ENCODE data around the gene VPS11.

The VPS11 gene

GRCh38 chr11:119078675-119079420 is 11.2 kb downstream of the VPS11 start:
- no peak for DNase-seq (ENCODE audit: insufficient read length, low spot score)
- no peak for FAIRE-seq

GRCh38 chr11:119081682-119082260 is 14.2 kb downstream of the VPS11 start:
- FAIRE-seq, result no peak
- DNase-seq (ENCODE audit: insufficient read length, low spot score), result no peak

GRCh38 chr11:119084663-119085436 is 17.2 kb downstream of the VPS11 start, which contains the start of gene HMBS:
Gene HMBS, plus strand, starts transcription at chr11:119084881. Its CDS starts 153 bp downstream, at chr11:119085034.
- peak; percentile 98 for FAIRE-seq

GRCh38 chr11:119085437-119085847 is 17.8 kb downstream of the VPS11 start:
- no peak for FAIRE-seq

More at GRCh38 chr11:119084663-119085436, 17.2 kb downstream of the VPS11 start, which contains the start of gene HMBS:
- peak; percentile 94 for DNase-seq (ENCODE audit: insufficient read length, low spot score)

GRCh38 chr11:119087123-119087522 is 19.5 kb downstream of the VPS11 start:
- DNase-seq (ENCODE audit: insufficient read length, low spot score), result no peak
- no peak for FAIRE-seq

More at GRCh38 chr11:119085437-119085847, 17.8 kb downstream of the VPS11 start:
- no peak for DNase-seq (ENCODE audit: insufficient read length, low spot score)

- FAIRE-seq (no peak), DNase-seq (ENCODE audit: insufficient read length, low spot score) (no peak)
Measured at GRCh38 chr11:119087747-119088241, 20.2 kb downstream of the VPS11 start.

- DNase-seq (ENCODE audit: insufficient read length, low spot score) (no peak), FAIRE-seq (no peak)
Measured at GRCh38 chr11:119088406-119088805, 20.8 kb downstream of the VPS11 start.

- no peak for FAIRE-seq
- DNase-seq (ENCODE audit: insufficient read length, low spot score), result no peak
Measured at GRCh38 chr11:119089319-119089718, 21.7 kb downstream of the VPS11 start.

- FAIRE-seq (no peak), DNase-seq (ENCODE audit: insufficient read length, low spot score) (no peak)
Measured at GRCh38 chr11:119091178-119091577, 23.6 kb downstream of the VPS11 start.

GRCh38 chr11:119091966-119092879 is 24.6 kb downstream of the VPS11 start:
- no peak for FAIRE-seq

GRCh38 chr11:119092880-119093842 is 25.5 kb downstream of the VPS11 start:
- DNase-seq (ENCODE audit: insufficient read length, low spot score) (no peak), FAIRE-seq (peak; percentile 26)

More at GRCh38 chr11:119091966-119092879, 24.6 kb downstream of the VPS11 start:
- DNase-seq (ENCODE audit: insufficient read length, low spot score), result no peak

GRCh38 chr11:119093942-119094815 is 26.6 kb downstream of the VPS11 start:
- DNase-seq (ENCODE audit: insufficient read length, low spot score), result no peak

GRCh38 chr11:119094816-119095065 is 27.1 kb downstream of the VPS11 start:
- DNase-seq (ENCODE audit: insufficient read length, low spot score), result no peak
- no peak for FAIRE-seq

More at GRCh38 chr11:119093942-119094815, 26.6 kb downstream of the VPS11 start:
- no peak for FAIRE-seq

GRCh38 chr11:119095066-119095880 is 27.7 kb downstream of the VPS11 start:
- DNase-seq (ENCODE audit: insufficient read length, low spot score), result peak; percentile 98
- peak; percentile 95 for FAIRE-seq

- DNase-seq (ENCODE audit: insufficient read length, low spot score) (no peak), FAIRE-seq (no peak)
Measured at GRCh38 chr11:119099711-119100110, 32.1 kb downstream of the VPS11 start.

GRCh38 chr11:119100246-119100970 is 32.8 kb downstream of the VPS11 start:
- peak; percentile 35 for DNase-seq (ENCODE audit: insufficient read length, low spot score)
- FAIRE-seq, result peak; percentile 20

Measured in HTR-8/SVneo (cell line).